G401.6 (cell line): ENCODE results near the gene SIGLEC6.

ENCODE experiments used
- FAIRE-seq: peaks from 2 replicates; lab custom pipeline; 2012; peaks lifted over from hg19 to GRCh38; lab: Jason Lieb, UNC

Gene SIGLEC6

DNA sequence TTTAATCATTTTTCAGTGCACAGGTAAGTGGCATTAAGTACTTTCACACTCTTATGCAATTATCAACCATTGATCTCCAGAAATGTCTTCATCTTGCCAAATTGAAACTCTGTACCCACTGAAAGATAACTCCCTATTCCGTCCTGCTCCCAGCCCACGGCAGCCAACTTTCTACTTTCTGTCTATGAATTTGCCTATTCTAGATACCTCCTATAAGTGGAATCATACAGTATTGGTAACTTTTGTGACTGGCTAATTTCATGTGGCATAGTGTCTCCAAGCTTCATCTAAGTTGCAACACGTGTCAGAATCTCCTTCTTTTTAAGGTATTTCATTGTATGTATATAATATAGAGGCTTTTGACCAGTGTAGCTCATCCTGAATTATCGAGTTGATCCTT lies 58.9 kb downstream of the SIGLEC6 start:
- FAIRE-seq, result no peak

DNA sequence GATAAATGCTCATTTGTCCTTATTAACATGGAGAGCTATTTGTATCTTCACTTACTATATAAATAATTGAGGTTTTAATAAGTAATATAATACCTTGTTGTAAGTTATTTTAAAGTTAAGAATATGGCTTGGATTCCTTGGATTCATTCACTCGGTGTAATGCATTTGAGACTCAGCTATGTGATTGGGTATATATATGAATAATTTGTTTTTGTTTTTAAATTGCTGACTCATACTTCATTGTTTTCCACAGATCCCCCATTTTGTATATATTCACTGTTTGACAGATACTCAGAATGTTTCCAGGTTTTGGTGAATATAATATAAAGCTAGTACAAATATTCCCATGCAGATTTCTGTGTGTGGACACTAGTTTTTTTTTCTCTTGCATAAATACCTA lies 59.9 kb downstream of the SIGLEC6 start:
- no peak for FAIRE-seq

DNA sequence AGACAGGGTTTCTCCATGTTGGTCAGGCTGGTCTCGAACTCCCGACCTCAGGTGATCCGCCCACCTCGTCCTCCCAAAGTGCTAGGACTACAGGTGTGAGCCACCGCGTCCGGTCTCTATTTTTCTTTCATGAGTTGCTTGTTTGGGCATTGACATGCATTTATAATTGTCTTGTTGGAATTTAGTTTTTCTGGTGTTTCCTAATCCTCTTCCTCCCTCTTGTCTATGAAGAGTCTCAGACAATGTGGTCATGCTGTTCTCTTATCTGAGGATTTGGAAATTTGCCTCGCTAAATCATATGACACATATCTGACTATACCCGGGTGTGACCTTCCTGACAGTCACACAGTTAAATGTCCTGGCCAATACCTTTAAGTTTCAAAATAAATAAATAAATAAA lies 60.5 kb downstream of the SIGLEC6 start:
- FAIRE-seq, result no peak

DNA sequence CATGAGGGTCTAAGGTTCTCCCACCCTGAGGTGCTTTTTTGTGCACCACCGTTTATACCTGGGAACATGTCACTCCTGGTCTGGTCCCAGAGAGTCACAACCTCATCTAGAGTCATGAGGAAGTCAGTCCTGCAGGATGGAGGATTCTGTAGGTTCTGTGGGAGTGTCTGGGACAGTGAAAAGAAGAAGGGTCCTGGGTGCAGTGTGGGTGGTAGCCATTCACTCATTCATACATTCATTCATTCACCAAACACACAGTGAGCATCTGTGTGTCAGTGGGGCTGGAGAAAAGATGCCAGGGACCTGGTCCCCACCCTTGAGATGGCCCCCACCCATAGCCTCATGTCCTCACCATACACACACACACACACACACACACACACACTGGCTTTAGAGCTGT lies 61.8 kb downstream of the SIGLEC6 start:
- no peak for FAIRE-seq

DNA sequence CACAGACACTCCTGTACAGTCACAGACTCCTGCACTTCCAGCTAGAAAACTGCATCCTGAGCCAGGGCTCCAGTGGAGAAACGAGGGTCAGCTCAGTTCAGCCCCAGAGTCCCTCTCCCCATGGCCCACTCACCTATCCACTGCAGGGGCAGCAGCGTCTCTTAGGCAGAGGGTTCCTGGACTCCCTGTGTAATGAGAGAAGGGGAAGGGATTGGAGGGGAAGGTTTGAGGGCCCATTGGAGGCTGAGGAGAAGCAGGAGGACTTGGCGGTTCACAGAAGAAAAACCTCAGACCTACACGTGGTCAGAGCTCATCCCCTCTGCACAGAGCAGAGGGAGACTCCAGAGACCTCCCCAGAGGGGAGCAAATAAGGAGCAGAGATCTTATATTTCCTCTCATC lies 62.3 kb downstream of the SIGLEC6 start:
- FAIRE-seq, result no peak

DNA sequence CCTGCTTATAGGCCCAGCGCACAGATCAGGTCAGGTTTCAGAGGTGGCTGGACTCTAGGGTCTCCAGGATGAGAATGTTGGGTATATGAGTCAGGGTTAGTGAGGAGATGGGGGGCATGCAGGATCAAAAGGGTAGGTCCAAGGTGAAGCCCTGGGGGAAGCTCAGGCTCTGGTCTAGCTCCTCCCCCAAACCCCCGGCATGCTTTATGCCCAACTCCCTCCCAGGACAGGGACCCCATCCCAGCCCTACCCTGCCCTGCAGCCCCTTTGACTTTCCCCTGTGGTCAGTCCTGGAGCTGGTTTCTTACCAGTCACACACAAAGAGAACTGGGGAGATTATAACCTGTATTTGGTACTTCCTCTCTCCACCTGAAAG lies 62.9 kb downstream of the SIGLEC6 start:
- no peak for FAIRE-seq

DNA sequence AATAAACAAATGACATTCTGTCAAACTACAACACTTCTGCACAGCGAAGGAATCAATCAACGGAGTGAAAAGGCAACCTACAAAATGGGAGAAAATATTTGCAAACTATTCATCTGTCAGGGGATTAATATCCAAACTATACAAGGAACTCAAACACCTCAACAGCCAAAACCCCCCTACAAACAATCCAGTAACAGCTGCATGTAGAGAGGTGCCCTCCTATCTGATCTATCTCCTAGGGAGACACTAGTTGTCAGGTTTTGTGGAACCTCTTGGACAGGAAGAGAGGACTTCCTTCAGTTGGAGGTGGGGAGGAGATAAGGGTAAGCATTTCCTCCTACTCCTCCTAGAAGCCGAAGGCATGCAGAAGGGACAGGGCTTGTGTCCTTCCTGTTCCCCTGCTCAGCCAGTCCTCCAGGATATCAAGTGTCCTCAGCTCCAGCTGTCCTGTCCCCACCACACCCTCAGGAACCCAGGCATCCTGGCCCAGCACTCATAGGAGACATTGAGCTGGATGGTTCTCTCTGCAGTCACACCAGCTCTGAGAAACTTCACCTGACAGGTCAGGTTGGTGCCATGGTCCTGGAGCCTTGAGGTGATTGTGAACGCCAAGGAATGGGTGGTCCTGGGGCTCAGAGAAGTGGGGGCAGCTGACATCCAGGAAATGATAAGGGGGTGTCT lies 63.5 kb downstream of the SIGLEC6 start:
- FAIRE-seq, result no peak
